Activated CD4-positive, alpha-beta memory T cell treated with anti-CD3 and anti-CD28 coated beads, Interleukin-2, amount 10 ng/mL, durations not matched to agents 7 days and 5 days (primary cell): ENCODE data around the gene SMYD3. TPM values are rescaled to one million over a fixed set of nuclear protein-coding genes. Genes with fewer than 3 reads are reported as not detected.
"Not testable (repeated sequence)": the region's sequence is repeated elsewhere in the genome, so short reads cannot be mapped to it uniquely, and the experiment has no call there.

Experiments used
- CTCF ChIA-PET: fragments of 350-600 bp; sonication (Branson Sonifier 250); formaldehyde crosslinking; loops from one replicate; lab custom pipeline; 2021; ENCODE audit warnings: antibody characterized with exemption, inconsistent platforms; lab: Charles Lee
- POLR2A ChIA-PET: fragments of 350-600 bp; sonication (Branson Sonifier 250); formaldehyde crosslinking; loops from one replicate; lab custom pipeline; 2021; ENCODE audit warnings: antibody characterized with exemption; lab: Charles Lee
- DNase-seq: peaks from one replicate; pipeline ENCODE4 v3.0.0-alpha.2; 2020
- H3K27ac Mint-ChIP-seq: one replicate; pipeline ENCODE4 v1.8.0; 2021; ENCODE audit warnings: mild to moderate bottlenecking, mixed read lengths
- H3K27me3 Mint-ChIP-seq: one replicate; pipeline ENCODE4 v1.8.0; 2021; ENCODE audit warnings: mixed read lengths
- H3K36me3 Mint-ChIP-seq: one replicate; pipeline ENCODE4 v1.8.0; 2021; ENCODE audit warnings: low read depth, mixed read lengths
- H3K4me1 Mint-ChIP-seq: one replicate; pipeline ENCODE4 v1.8.0; 2021; ENCODE audit warnings: mixed read lengths
- H3K4me3 Mint-ChIP-seq: one replicate; pipeline ENCODE4 v1.8.0; 2021; ENCODE audit warnings: mild to moderate bottlenecking, mixed read lengths
- H3K9me3 Mint-ChIP-seq: one replicate; pipeline ENCODE4 v1.8.0; 2021; ENCODE audit warnings: mixed read lengths
- total RNA-seq, 2 experiments: library from RNA; stranded (reverse); gene quantifications; one replicate each; pipeline ENCODE4 v1.2.3, GENCODE V29; 2021

Gene SMYD3
- total RNA-seq, 2 experiments from 2014 or later = 15.5 to 18.7 TPM

GRCh38 chr1:245714027-245714426, 793.1 kb downstream of the SMYD3 start:
- H3K27ac Mint-ChIP-seq, H3K27me3 Mint-ChIP-seq, CTCF ChIA-PET, H3K4me1 Mint-ChIP-seq, H3K4me3 Mint-ChIP-seq, H3K36me3 Mint-ChIP-seq, DNase-seq, H3K9me3 Mint-ChIP-seq, POLR2A ChIA-PET: not testable (repeated sequence)

GRCh38 chr1:245710961-245711903, 795.8 kb downstream of the SMYD3 start:
- CTCF ChIA-PET = no interaction called here
- no peak overlapping the region for H3K4me3 Mint-ChIP-seq
- no peak for DNase-seq
- H3K27me3 Mint-ChIP-seq = no peaks in the 10 kb centered on the region
- POLR2A ChIA-PET = no interaction called here
- no peak overlapping the region for H3K27ac Mint-ChIP-seq
- H3K4me1 Mint-ChIP-seq = no peaks in the 10 kb centered on the region
- H3K9me3 Mint-ChIP-seq = no peaks in the 10 kb centered on the region
- H3K36me3 Mint-ChIP-seq = no peaks in the 10 kb centered on the region

- no peak for DNase-seq
- Mint-ChIP-seq H3K27ac (no peak overlapping the region), H3K36me3 (no peaks in the 10 kb centered on the region), H3K9me3 (no peaks in the 10 kb centered on the region), H3K27me3 (no peaks in the 10 kb centered on the region), H3K4me3 (no peak overlapping the region), H3K4me1 (no peaks in the 10 kb centered on the region)
- POLR2A ChIA-PET = interaction anchor here (0.7 kb wide), 1 partner anchor 178 kb away, joined by 3 read pairs; no protein-coding TSS in a partner anchor
- CTCF ChIA-PET = no interaction called here
Observed at GRCh38 chr1:245707941-245708340, 799.1 kb downstream of the SMYD3 start.

GRCh38 chr1:245704765-245705164, 802.3 kb downstream of the SMYD3 start:
- no peaks in the 10 kb centered on the region for H3K4me1 Mint-ChIP-seq

GRCh38 chr1:245704341-245704740, 802.7 kb downstream of the SMYD3 start:
- Mint-ChIP-seq H3K27me3 (no peaks in the 10 kb centered on the region), H3K4me3 (no peak overlapping the region), H3K4me1 (no peaks in the 10 kb centered on the region), H3K27ac (no peak overlapping the region), H3K9me3 (no peaks in the 10 kb centered on the region), H3K36me3 (no peaks in the 10 kb centered on the region)
- no peak for DNase-seq
- POLR2A ChIA-PET = no interaction called here
- CTCF ChIA-PET = no interaction called here

More at GRCh38 chr1:245704765-245705164, 802.3 kb downstream of the SMYD3 start:
- no peak for DNase-seq
- no peaks in the 10 kb centered on the region for H3K9me3 Mint-ChIP-seq
- no peaks in the 10 kb centered on the region for H3K36me3 Mint-ChIP-seq
- ChIA-PET CTCF (no interaction called here), POLR2A (no interaction called here)
- H3K27ac Mint-ChIP-seq = no peak overlapping the region
- no peaks in the 10 kb centered on the region for H3K27me3 Mint-ChIP-seq
- H3K4me3 Mint-ChIP-seq = no peak overlapping the region

GRCh38 chr1:245702346-245702745, 804.7 kb downstream of the SMYD3 start:
- Mint-ChIP-seq H3K36me3 (no peaks in the 10 kb centered on the region), H3K4me3 (no peak overlapping the region), H3K4me1 (no peaks in the 10 kb centered on the region), H3K9me3 (no peaks in the 10 kb centered on the region), H3K27ac (no peak overlapping the region), H3K27me3 (no peaks in the 10 kb centered on the region)
- DNase-seq = no peak
- CTCF ChIA-PET = no interaction called here
- POLR2A ChIA-PET = no interaction called here

GRCh38 chr1:245701631-245702030, 805.4 kb downstream of the SMYD3 start:
- H3K36me3 Mint-ChIP-seq = no peaks in the 10 kb centered on the region
- H3K4me1 Mint-ChIP-seq = no peaks in the 10 kb centered on the region
- ChIA-PET CTCF (no interaction called here), POLR2A (no interaction called here)
- no peaks in the 10 kb centered on the region for H3K27me3 Mint-ChIP-seq
- H3K27ac Mint-ChIP-seq = no peak overlapping the region
- H3K9me3 Mint-ChIP-seq = no peaks in the 10 kb centered on the region
- no peak for DNase-seq
- no peak overlapping the region for H3K4me3 Mint-ChIP-seq

GRCh38 chr1:245700631-245701030, 806.4 kb downstream of the SMYD3 start:
- DNase-seq = no peak
- H3K4me1 Mint-ChIP-seq = no peaks in the 10 kb centered on the region
- H3K36me3 Mint-ChIP-seq = no peaks in the 10 kb centered on the region
- no peaks in the 10 kb centered on the region for H3K27me3 Mint-ChIP-seq
- H3K9me3 Mint-ChIP-seq = no peaks in the 10 kb centered on the region
- ChIA-PET POLR2A (no interaction called here), CTCF (no interaction called here)
- H3K27ac Mint-ChIP-seq = no peak overlapping the region
- H3K4me3 Mint-ChIP-seq = no peak overlapping the region

Other genes starting within 250 kb of the SMYD3 start
- gene TFB2M, start 59.0 kb upstream of the SMYD3 start, total RNA-seq = 1 to 10 TPM; 7.4 to 9.0 TPM
- gene CNST, start 59.2 kb upstream of the SMYD3 start, total RNA-seq = 10 to 100 TPM; 36.2 to 39.3 TPM
- gene SCCPDH, start 217.1 kb upstream of the SMYD3 start, total RNA-seq = 1 to 10 TPM; 7.7 to 8.1 TPM